Hypothalamus (tissue), 51 donors: Measurements from ENCODE around the gene CAPG.
A peak's percentile ranks its signal among the peaks of the same experiment; 100 is the strongest.
"Not testable (repeated sequence)": the region's sequence is repeated elsewhere in the genome, so short reads cannot be mapped to it uniquely, and the experiment has no call there.

Experiments used
- DNase-seq, 51 donors: peaks; one replicate each; lab custom pipeline; 2025; lab: John Stamatoyannopoulos, UW

CAPG gene

DNA sequence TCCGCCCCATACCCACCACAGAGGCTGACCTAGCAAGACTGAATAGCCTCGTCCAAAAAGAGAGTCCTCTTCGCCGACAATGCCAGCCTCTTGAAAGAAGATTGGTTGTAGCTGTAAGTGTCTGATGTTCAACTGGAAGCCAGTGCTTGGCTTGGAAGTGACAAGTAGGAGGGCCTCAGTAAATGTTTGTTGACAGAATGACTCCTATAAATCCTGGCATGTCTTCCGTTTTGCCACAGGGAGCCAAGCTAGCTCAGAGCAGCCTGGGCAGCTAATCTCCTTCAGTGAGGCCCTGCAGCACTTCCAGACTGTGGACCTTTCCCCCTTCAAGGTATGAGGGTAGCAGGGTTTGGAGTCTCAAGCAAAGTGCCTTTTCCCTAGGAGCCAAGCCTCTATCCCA lies 40.7 kb downstream of the CAPG start:
- DNase-seq, result no peak

DNA sequence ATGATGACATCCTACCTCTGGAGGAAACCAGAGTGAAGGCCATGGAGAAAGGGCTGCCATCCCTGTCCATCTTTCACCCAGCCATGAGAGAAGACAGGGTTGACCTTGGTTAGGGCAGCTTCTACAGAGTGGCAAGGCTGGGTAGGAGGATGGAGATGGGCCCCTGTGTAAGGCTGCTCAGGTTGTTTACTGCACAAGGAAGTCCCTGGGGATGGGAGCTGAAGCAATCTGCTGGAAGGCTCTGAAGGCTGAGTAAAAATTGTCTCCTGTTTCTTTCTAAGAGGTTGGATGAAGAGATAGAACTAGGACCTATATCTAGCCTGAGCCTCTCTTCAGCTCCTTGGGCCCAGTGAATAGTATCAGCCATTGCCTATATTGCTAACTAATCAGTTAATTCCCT lies 41.2 kb downstream of the CAPG start:
- DNase-seq, result no peak

DNA sequence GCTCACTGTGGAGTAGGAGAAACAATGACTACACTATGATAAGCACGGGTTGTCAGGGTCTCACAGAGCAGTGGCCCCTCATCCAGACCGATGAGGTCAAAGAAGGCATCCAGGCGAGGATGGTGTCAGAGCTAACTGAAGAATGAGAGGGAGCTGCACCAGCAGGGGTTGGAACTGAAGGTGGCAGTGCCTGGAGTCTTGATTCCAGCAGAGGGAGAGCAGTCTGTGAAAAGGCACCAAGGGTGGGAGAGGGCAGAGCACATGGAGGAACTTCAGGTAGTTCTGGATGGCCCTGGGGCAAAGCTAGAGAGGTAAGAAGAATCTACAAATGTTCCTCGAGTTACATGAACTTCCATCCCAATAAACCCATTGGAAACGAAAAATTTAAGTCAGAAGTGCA lies 43.0 kb downstream of the CAPG start:
- DNase-seq, result no peak

DNA sequence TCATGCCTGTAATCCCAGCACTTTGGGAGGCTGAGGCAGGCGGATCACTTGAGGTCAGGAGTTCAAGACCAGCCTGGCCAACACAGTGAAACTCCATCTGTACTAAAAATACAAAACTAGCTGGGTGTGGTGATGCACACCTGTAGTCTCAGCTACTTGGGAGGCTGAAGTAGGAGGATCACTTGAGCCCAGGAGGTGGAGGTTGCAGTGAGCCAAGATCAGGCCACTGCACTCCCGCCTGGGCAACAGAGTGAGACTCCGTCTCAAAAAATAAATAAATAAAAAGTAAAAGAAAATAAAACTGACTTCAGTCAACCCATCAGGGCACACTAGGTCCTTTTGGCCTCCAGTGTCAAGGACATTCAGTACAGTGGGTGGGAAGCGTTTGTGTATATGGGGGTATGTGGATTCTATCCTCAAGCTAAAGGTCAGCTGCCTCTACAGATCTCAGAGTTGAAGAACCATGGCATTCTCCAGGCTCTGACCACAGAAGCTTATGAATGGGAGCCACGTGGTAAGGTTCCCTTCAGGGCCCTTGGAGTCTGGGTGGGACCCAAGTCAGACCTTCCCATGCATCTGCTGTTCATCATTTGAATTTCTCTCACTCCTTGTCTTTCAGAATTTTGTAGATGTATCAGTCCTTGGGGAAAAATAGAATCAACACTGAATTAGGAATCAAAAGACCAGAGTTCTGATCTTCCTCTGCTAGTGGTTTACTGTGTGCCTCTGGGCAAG lies 47.3 kb downstream of the CAPG start:
- DNase-seq, result not testable (repeated sequence)

DNA sequence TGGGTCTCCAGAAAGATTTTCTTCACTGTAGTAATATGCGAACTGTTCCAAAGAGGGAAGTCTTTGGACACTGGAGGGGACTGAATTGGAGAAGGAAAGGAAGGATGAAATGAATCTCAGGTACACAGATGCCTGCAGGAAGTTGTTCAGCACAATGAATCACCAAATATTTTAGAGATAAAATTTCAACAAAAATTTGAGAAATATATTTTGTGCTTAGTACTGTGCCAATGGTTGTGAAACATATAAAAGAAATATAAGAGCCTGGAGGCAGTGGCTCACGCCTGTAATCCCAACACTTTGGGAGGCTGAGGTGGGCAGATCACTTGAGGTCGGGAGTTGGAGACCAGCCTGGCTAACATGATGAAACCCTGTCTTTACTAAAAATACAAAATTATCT lies 52.4 kb downstream of the CAPG start:
- DNase-seq, result no peak

DNA sequence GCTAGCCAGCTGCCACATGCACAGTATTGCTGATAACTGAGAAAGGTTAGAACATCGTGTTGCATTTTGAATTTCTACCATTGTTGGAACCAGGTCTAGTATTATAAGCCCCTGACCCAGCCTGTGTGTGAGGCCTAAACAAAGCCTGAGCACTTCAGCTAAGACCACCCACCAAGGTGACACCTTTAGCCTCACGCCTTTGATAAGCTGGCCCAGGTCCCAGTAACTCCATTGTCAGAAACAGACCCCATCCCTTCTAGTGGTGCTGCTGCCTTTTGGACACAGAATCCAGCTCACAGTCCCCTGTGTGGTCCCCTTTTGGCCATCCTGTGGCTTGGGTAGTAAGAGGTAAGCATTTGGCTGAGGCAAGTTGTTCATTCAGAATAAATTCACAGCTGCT lies 54.0 kb downstream of the CAPG start:
- no peak for DNase-seq

DNA sequence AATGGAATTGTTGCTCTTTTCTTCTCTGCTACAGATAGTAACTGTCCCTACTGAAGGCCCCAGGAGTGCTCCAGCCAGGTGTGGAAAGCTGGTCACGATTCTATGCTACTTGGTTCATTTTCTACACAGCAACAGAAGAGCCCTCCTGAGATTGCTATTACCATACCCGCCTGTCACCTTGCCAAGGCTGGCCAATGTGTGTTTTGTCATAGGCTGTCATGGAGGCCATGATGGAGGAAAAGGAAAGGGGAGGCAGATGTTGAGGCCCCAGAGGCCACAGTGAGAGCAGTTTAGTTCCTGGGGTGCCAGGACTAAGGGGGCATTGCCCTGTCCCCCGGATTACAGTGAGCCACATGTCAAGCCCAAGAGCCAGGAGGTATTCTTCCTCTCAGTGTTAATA lies 54.6 kb downstream of the CAPG start:
- no peak for DNase-seq

DNA sequence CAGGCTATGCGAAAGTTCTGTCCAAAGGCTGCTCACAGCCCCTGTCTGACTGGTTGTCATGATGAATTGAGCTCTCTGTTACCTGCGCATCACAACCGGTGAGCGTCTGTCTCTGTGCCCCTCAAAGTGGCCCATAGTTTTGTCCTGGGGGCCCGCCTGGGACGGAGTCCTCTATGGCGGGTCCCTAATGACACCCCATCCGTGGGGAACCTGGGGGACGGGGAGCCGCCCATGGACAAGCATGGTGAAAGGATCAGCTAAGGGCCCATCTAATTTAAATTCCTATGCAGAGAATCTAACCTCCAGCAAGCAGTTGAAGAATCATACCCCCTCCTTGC lies 55.1 kb downstream of the CAPG start:
- DNase-seq, result peak in 1 of 51 donors; percentile 49

DNA sequence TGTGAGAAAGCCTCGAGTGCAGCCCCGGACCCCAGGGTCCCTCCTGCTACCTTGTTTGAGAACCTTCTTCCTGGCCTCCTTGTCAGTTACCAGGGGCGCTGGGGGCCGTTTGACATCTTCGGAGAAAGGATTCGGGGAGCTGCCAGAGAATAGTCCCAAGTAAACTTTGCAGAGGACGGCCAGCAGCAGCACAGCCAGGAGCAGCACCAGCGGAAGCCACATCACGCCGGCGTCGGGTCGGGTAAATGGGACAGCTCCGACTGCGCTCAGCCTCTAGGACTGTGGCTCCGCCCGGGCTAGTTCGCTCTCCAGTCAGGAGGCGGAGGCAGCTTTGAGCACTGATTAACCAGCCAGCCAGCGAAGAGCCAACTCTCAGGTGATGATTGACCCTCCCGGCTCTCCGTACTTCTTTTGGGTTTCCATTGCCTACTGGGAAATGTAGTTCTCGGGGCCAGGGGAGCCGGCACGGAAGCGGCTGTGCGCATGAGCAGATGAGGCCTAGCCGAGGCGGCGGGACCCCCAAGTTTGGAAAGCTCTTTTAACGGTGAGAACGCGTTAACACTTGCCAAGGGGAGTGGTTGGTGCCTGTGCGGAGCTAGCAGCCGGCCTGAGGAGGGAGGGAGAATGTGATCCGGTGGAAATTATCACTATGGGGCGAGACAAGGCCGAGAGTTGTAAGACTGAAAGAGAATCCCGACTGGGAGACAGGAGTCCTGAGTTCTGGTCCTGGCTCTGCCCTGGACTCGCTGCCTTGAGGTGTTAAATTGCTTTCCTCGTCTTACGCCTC lies 55.7 kb downstream of the CAPG start, which contains the start of the genes ELMOD3 and RETSAT:
Gene ELMOD3 (plus strand): TSS at position 484 of the 787 bp plus-strand sequence. CDS start 2,430 bp downstream, outside the sequence.
Gene RETSAT (minus strand): TSS at position 243 of the 787 bp plus-strand sequence. CDS start 21 bp downstream, at position 222.
- DNase-seq, result peak; percentile 67 to 98 (median 93)

DNA sequence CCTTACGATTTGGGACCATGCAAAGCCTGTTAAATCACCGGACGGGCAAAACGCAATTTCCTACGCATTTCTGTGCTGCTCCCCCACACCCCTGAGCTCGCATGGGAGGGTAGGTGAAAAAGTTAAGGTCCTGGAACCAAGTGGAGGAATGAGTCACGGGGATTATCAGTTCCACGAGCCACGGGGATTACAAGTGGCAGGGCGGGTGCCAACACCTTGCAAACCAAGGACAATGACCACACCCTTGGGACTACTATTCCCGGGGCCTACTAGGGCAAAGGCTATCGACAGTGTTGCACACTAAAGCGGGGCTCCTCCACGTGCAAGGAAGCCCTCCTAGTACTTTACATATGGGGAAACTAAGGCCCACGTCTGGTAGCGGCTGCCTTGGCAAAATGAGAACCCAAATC lies 56.3 kb downstream of the CAPG start:
- peak in 6 of 51 donors; percentile 21 to 44 (median 36) for DNase-seq

DNA sequence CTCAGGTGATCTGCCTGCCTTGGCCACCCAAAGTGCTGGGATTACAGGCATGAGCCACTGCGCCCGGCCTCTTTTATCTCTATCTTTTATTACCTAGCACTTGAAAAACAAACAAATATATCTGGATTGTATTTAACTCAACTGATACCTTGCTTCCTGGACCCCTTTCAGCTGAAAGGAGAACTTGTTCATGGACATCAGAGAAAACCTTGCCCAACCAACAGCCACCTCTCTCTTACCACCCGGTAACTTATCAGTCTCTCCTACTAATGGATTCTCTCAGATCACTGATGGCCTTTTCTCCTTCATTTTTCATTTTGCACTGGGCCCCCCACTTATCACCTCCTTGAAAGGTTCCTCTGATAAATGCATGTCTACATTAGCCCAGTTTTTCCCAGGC lies 62.6 kb downstream of the CAPG start:
- DNase-seq, result no peak
